Measurements from ENCODE around the gene CLUH.
"Not testable (repeated sequence)": the region's sequence is repeated elsewhere in the genome, so short reads cannot be mapped to it uniquely, and the experiment has no call there.

The CLUH gene

GRCh38 chr17:2701161-2701995 is 10.2 kb downstream of the CLUH start:
- DNase-seq (ENCODE audit: low spot score), result no peak

GRCh38 chr17:2700491-2701141 is 10.9 kb downstream of the CLUH start:
- DNase-seq (ENCODE audit: low spot score), result no peak

GRCh38 chr17:2700030-2700490 is 11.5 kb downstream of the CLUH start:
- DNase-seq (ENCODE audit: low spot score), result no peak

GRCh38 chr17:2699216-2699805 is 12.3 kb downstream of the CLUH start:
- not testable (repeated sequence) for DNase-seq (ENCODE audit: low spot score)

- DNase-seq (ENCODE audit: low spot score), result no peak
These were observed 13.9 kb downstream of the CLUH start for GRCh38 chr17:2697611-2698162.

GRCh38 chr17:2695961-2696760 is 15.4 kb downstream of the CLUH start:
- DNase-seq (ENCODE audit: low spot score), result no peak

- DNase-seq (ENCODE audit: low spot score), result no peak
These were observed 16.2 kb downstream of the CLUH start for GRCh38 chr17:2695243-2695960.

GRCh38 chr17:2694381-2695242 is 17.0 kb downstream of the CLUH start:
- DNase-seq (ENCODE audit: low spot score), result no peak

- no peak for DNase-seq (ENCODE audit: low spot score)
These were observed 17.8 kb downstream of the CLUH start for GRCh38 chr17:2693561-2694380.

GRCh38 chr17:2692781-2693135 is 18.8 kb downstream of the CLUH start:
- DNase-seq (ENCODE audit: low spot score), result no peak

- no peak for DNase-seq (ENCODE audit: low spot score)
These were observed 19.4 kb downstream of the CLUH start for GRCh38 chr17:2691965-2692780.

GRCh38 chr17:2691069-2691871 is 20.3 kb downstream of the CLUH start:
- no peak for DNase-seq (ENCODE audit: low spot score)

- DNase-seq (ENCODE audit: low spot score), result no peak
These were observed 21.1 kb downstream of the CLUH start for GRCh38 chr17:2690165-2691068.

GRCh38 chr17:2689411-2690164 is 22.0 kb downstream of the CLUH start:
- no peak for DNase-seq (ENCODE audit: low spot score)

- no peak for DNase-seq (ENCODE audit: low spot score)
These were observed 22.9 kb downstream of the CLUH start for GRCh38 chr17:2688351-2689342.
